Ascending aorta (tissue), 2 donors: ENCODE data around the gene RARB. TPM values are rescaled to one million over a fixed set of nuclear protein-coding genes. Genes with fewer than 3 reads are reported as not detected.

Experiments used
- DNase-seq, 2 donors: peaks; one replicate each; pipeline ENCODE4 v3.0.0-alpha.2; 2019; ENCODE audit warnings: low spot score in 2 of 2
- H3K27ac ChIP-seq, 2 donors: fragments of 200-600 bp; sonication (generic); one replicate each; pipeline ENCODE4 v1.5.1; 2016 to 2017; ENCODE audit warnings: mild to moderate bottlenecking in 1 of 2
- H3K27me3 ChIP-seq: fragments of 200-600 bp; sonication (generic); one replicate; pipeline ENCODE4 v1.5.1; 2017
- H3K36me3 ChIP-seq, 2 donors: fragments of 200-600 bp; sonication (generic); one replicate each; pipeline ENCODE4 v1.5.1; 2016
- H3K4me1 ChIP-seq, 2 donors: fragments of 200-600 bp; sonication (generic); one replicate each; pipeline ENCODE4 v1.5.1; 2016 to 2017; ENCODE audit warnings: mild to moderate bottlenecking in 1 of 2
- H3K4me3 ChIP-seq, 2 donors: fragments of 200-600 bp; sonication (generic); one replicate each; pipeline ENCODE4 v1.5.1; 2016 to 2017; ENCODE audit warnings: mild to moderate bottlenecking in 1 of 2
- H3K9me3 ChIP-seq, 2 donors: fragments of 200-600 bp; sonication (generic); one replicate each; pipeline ENCODE4 v1.5.1; 2016
- CTCF ChIP-seq, 3 experiments: fragments of 200-600 bp in 2 of 3; fragments of 450-650 bp in 1 of 3; sonication (generic) in 2 of 3; IDR thresholded peaks; one replicate each; pipeline ENCODE4 v1.5.1; 2016 to 2019; ENCODE audit warnings: antibody characterized with exemption in 3 of 3, mild to moderate bottlenecking in 1 of 3, moderate library complexity in 1 of 3
- intact Hi-C: fragments of 100-400 bp; cut with DNase I; formaldehyde crosslinking; loops from one replicate; pipeline ENCODE4 v1.15.1; 2023
- total RNA-seq: library from RNA; depleted of rRNA; stranded (reverse); fragments of >200 nt; gene quantifications from one replicate; pipeline ENCODE4 v1.1.0, GENCODE V29; 2016

RARB gene
- total RNA-seq, 1 donor from 2014 or later = 52.7 TPM

- Histone ChIP-seq H3K36me3 (no peaks in the 10 kb centered on the region), H3K9me3 (peaks cover 8 to 34% of the 10 kb centered on the region in 2 donors), H3K27me3 (no peaks in the 10 kb centered on the region), H3K4me3 (no peak overlapping the region), H3K4me1 (peaks cover 0 to 1% of the 10 kb centered on the region in 2 donors), H3K27ac (no peak overlapping the region)
- TF ChIP-seq CTCF (IDR thresholded peaks at IDR 0.05) = no peak
- no peak for DNase-seq
- intact Hi-C loops = no loop called here
Measured at GRCh38 chr3:25493786-25494185, 65.7 kb downstream of the RARB start.

- TF ChIP-seq CTCF (IDR thresholded peaks at IDR 0.05) = no peak
- H3K27ac ChIP-seq = no peak overlapping the region
- H3K9me3 ChIP-seq = peaks cover 8 to 34% of the 10 kb centered on the region in 2 donors
- peaks cover 0 to 5% of the 10 kb centered on the region in 2 donors for H3K4me1 ChIP-seq
- H3K36me3 ChIP-seq = no peaks in the 10 kb centered on the region
- intact Hi-C loops = no loop called here
- DNase-seq = no peak
- H3K27me3 ChIP-seq = no peaks in the 10 kb centered on the region
- no peak overlapping the region for H3K4me3 ChIP-seq
Measured at GRCh38 chr3:25495304-25495703, 67.2 kb downstream of the RARB start.

GRCh38 chr3:25495726-25496253 is 67.7 kb downstream of the RARB start:
- Histone ChIP-seq H3K36me3 (no peaks in the 10 kb centered on the region), H3K4me1 (peaks cover 0 to 5% of the 10 kb centered on the region in 2 donors)
- TF ChIP-seq CTCF (IDR thresholded peaks at IDR 0.05) = no peak

GRCh38 chr3:25497096-25497495 is 69.0 kb downstream of the RARB start:
- no peak overlapping the region for H3K27ac ChIP-seq
- H3K36me3 ChIP-seq = no peaks in the 10 kb centered on the region
- H3K9me3 ChIP-seq = peaks cover 8 to 34% of the 10 kb centered on the region in 2 donors
- peaks cover 0 to 5% of the 10 kb centered on the region in 2 donors for H3K4me1 ChIP-seq
- intact Hi-C loops = no loop called here
- no peaks in the 10 kb centered on the region for H3K27me3 ChIP-seq
- no peak for DNase-seq
- no peak for TF ChIP-seq CTCF (IDR thresholded peaks at IDR 0.05)
- H3K4me3 ChIP-seq = no peak overlapping the region

More at GRCh38 chr3:25495726-25496253, 67.7 kb downstream of the RARB start:
- Histone ChIP-seq H3K9me3 (peaks cover 8 to 34% of the 10 kb centered on the region in 2 donors), H3K27ac (no peak overlapping the region), H3K4me3 (no peak overlapping the region), H3K27me3 (no peaks in the 10 kb centered on the region)
- intact Hi-C loops = no loop called here
- no peak for DNase-seq

GRCh38 chr3:25500706-25501210 is 72.7 kb downstream of the RARB start:
- intact Hi-C loops = no loop called here
- Histone ChIP-seq H3K9me3 (peaks cover 0 to 4% of the 10 kb centered on the region in 2 donors), H3K27ac (no peak overlapping the region)

More at GRCh38 chr3:25500706-25501210, 72.7 kb downstream of the RARB start:
- Histone ChIP-seq H3K4me1 (peaks cover 0 to 5% of the 10 kb centered on the region in 2 donors), H3K4me3 (no peak overlapping the region), H3K27me3 (no peaks in the 10 kb centered on the region), H3K36me3 (no peaks in the 10 kb centered on the region)
- no peak for TF ChIP-seq CTCF (IDR thresholded peaks at IDR 0.05)
- DNase-seq = no peak
